Endodermal cell (in vitro differentiated cells): ENCODE data around the gene SLC1A7. TPM values are rescaled to one million over a fixed set of nuclear protein-coding genes. Genes with fewer than 3 reads are reported as not detected.

Source experiments
- DNase-seq: peaks from one replicate; pipeline ENCODE4 v3.0.0-alpha.2; 2017
- H3K27ac ChIP-seq: 2 replicates; pipeline ENCODE4 v1.5.1; 2013; ENCODE audit warnings: mild to moderate bottlenecking, low read depth, low read length, moderate library complexity
- H3K27me3 ChIP-seq: 2 replicates; pipeline ENCODE4 v1.6.1; 2013; ENCODE audit warnings: mild to moderate bottlenecking, low read length, moderate library complexity; ENCODE audit not compliant: insufficient read depth, control insufficient read depth, poor library complexity, severe bottlenecking
- H3K36me3 ChIP-seq: 2 replicates; pipeline ENCODE4 v1.7.0; 2013; ENCODE audit warnings: mild to moderate bottlenecking, low read length, moderate library complexity; ENCODE audit not compliant: control insufficient read depth, insufficient read depth
- H3K4me1 ChIP-seq: one replicate; pipeline ENCODE4 v1.7.0; 2013; ENCODE audit warnings: low read length; ENCODE audit not compliant: control insufficient read depth, insufficient read depth
- H3K4me3 ChIP-seq: 2 replicates; pipeline ENCODE4 v1.5.1; 2013; ENCODE audit warnings: mild to moderate bottlenecking, low read length, moderate library complexity
- H3K9ac ChIP-seq: 2 replicates; pipeline ENCODE4 v1.6.1; 2013; ENCODE audit warnings: mild to moderate bottlenecking, low read length, moderate library complexity; ENCODE audit not compliant: poor library complexity, severe bottlenecking; ENCODE audit errors: extremely low read depth
- H3K9me3 ChIP-seq: 2 replicates; pipeline ENCODE4 v1.6.1; 2013; ENCODE audit warnings: mild to moderate bottlenecking, low read length, moderate library complexity; ENCODE audit not compliant: control insufficient read depth
- H3K27ac Mint-ChIP-seq: 2 replicates; pipeline ENCODE4 v1.8.0; 2020; ENCODE audit warnings: mixed read lengths
- H3K27me3 Mint-ChIP-seq: 2 replicates; pipeline ENCODE4 v1.8.0; 2021; ENCODE audit warnings: mild to moderate bottlenecking, mixed read lengths; ENCODE audit not compliant: insufficient read depth
- H3K36me3 Mint-ChIP-seq: 2 replicates; pipeline ENCODE4 v1.8.0; 2020; ENCODE audit warnings: low read depth, mixed read lengths
- H3K4me1 Mint-ChIP-seq: 2 replicates; pipeline ENCODE4 v1.8.0; 2020; ENCODE audit warnings: mixed read lengths
- H3K4me3 Mint-ChIP-seq: 2 replicates; pipeline ENCODE4 v1.8.0; 2020; ENCODE audit warnings: mild to moderate bottlenecking, moderate library complexity, mixed read lengths
- H3K9me3 Mint-ChIP-seq: 2 replicates; pipeline ENCODE4 v1.8.0; 2020; ENCODE audit warnings: mild to moderate bottlenecking, mixed read lengths
- WGBS, 2 experiments: methylation state at CpG; one replicate each; pipeline versions ENCODE4 v1.1.5 to v1.1.7; 2013; ENCODE audit warnings: missing lambda C conversion rate in 2 of 2, mixed read lengths in 1 of 2; ENCODE audit not compliant: insufficient coverage in 1 of 2, insufficient read length in 1 of 2; 5-methylcytosine and 5-hydroxymethylcytosine counted together
- total RNA-seq, 2 donors: library from RNA; stranded (reverse); fragmentation: NEBNext Ultra II Directional in 1 of 2; extraction: Animal tissue kit (Norgen Biotek cat#: 25700) in 1 of 2; gene quantifications; 2 replicates in 1 of 2; 3 replicates in 1 of 2; pipeline ENCODE4 v1.2.1, GENCODE V29; 2021
- TF ChIP-seq, protein P1 (sequence below): fragments of 200-600 bp; sonication (generic); conservative IDR thresholded peaks from 2 replicates; pipeline ENCODE4 v1.5.0; 2021; ENCODE audit warnings: antibody characterized with exemption, mild to moderate bottlenecking

Gene SLC1A7
- total RNA-seq, 2 donors from 2014 or later: 1.7 to 2.3 TPM

DNA sequence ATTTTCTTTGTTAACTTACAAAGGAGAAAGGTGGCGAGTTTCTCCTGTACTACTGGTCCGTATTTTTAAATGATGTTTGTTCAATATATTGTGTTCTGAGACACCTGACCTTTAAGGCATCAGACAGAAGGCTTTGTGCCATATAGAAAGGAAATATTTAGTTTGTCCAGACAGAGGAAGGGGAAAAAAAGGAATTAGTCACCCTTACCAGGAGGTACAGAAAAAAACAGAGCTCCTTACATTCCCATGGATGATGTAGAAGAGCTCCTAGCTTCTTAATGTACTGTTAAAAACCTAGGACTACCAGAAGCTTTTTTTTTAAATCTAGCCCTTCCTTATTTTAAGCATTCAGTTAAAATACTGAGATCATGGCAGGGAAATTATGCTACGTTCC lies 92.9 kb downstream of the SLC1A7 start:
- WGBS, 2 experiments: 86 to 94% methylated on average over 3 of the region's 3 CpGs
- TF ChIP-seq, protein P1, sequence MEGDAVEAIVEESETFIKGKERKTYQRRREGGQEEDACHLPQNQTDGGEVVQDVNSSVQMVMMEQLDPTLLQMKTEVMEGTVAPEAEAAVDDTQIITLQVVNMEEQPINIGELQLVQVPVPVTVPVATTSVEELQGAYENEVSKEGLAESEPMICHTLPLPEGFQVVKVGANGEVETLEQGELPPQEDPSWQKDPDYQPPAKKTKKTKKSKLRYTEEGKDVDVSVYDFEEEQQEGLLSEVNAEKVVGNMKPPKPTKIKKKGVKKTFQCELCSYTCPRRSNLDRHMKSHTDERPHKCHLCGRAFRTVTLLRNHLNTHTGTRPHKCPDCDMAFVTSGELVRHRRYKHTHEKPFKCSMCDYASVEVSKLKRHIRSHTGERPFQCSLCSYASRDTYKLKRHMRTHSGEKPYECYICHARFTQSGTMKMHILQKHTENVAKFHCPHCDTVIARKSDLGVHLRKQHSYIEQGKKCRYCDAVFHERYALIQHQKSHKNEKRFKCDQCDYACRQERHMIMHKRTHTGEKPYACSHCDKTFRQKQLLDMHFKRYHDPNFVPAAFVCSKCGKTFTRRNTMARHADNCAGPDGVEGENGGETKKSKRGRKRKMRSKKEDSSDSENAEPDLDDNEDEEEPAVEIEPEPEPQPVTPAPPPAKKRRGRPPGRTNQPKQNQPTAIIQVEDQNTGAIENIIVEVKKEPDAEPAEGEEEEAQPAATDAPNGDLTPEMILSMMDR: no peak

DNA sequence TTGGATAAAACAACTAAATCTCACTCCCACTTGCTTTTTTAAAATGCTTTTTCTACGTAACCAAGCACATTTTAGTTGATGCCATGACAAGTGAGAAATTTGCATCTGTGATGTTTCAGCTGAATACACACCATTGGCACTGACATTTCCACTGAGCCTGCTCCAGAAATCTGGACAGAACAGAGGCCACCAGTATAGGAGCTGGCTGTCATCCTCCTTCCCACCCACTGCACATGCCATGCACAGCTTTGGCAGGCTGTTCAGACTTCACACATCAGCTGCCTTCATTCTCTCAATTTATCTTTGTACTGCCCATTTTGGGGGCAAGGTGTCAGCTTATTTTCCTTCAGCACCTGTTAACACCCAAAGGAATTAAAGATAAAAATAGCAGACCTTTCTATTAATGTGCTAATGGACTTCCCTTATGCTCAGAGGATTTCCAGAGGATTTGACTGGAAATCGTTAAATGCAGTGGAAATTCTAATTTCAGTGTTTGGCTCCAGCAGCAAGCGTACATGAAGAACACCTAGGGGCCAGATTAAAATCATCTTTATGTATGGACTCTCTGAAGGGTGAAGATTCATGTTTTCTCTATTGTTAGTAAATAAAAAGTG lies 93.4 kb downstream of the SLC1A7 start:
- Mint-ChIP-seq H3K36me3 (peaks cover 3% of the 10 kb centered on the region), H3K27me3 (no peaks in the 10 kb centered on the region), H3K27ac (no peak overlapping the region), H3K9me3 (no peaks in the 10 kb centered on the region), H3K4me3 (no peak overlapping the region), H3K4me1 (peaks cover 36% of the 10 kb centered on the region)
- 86 to 90% methylated on average over 2 to 3 of the region's 3 CpGs for WGBS, 2 experiments
- H3K27me3 ChIP-seq: no peaks in the 10 kb centered on the region
- no peak overlapping the region for H3K9ac ChIP-seq
- H3K4me3 ChIP-seq: no peak overlapping the region
- H3K4me1 ChIP-seq: peaks cover 6% of the 10 kb centered on the region
- no peak overlapping the region for H3K27ac ChIP-seq
- H3K36me3 ChIP-seq: no peaks in the 10 kb centered on the region
- no peak for DNase-seq
- no peaks in the 10 kb centered on the region for H3K9me3 ChIP-seq
- TF ChIP-seq, protein P1: no peak

More for the DNA sequence above, 92.9 kb downstream of the SLC1A7 start:
- no peak overlapping the region for H3K4me3 Mint-ChIP-seq
- H3K27ac Mint-ChIP-seq: no peak overlapping the region
- Histone ChIP-seq H3K27me3 (no peaks in the 10 kb centered on the region), H3K36me3 (no peaks in the 10 kb centered on the region), H3K4me3 (no peak overlapping the region), H3K4me1 (peaks cover 6% of the 10 kb centered on the region), H3K9ac (no peak overlapping the region), H3K9me3 (no peaks in the 10 kb centered on the region), H3K27ac (no peak overlapping the region)
- H3K36me3 Mint-ChIP-seq: peaks cover 3% of the 10 kb centered on the region
- DNase-seq: no peak
- H3K4me1 Mint-ChIP-seq: peaks cover 36% of the 10 kb centered on the region
- H3K9me3 Mint-ChIP-seq: no peaks in the 10 kb centered on the region
- no peaks in the 10 kb centered on the region for H3K27me3 Mint-ChIP-seq

DNA sequence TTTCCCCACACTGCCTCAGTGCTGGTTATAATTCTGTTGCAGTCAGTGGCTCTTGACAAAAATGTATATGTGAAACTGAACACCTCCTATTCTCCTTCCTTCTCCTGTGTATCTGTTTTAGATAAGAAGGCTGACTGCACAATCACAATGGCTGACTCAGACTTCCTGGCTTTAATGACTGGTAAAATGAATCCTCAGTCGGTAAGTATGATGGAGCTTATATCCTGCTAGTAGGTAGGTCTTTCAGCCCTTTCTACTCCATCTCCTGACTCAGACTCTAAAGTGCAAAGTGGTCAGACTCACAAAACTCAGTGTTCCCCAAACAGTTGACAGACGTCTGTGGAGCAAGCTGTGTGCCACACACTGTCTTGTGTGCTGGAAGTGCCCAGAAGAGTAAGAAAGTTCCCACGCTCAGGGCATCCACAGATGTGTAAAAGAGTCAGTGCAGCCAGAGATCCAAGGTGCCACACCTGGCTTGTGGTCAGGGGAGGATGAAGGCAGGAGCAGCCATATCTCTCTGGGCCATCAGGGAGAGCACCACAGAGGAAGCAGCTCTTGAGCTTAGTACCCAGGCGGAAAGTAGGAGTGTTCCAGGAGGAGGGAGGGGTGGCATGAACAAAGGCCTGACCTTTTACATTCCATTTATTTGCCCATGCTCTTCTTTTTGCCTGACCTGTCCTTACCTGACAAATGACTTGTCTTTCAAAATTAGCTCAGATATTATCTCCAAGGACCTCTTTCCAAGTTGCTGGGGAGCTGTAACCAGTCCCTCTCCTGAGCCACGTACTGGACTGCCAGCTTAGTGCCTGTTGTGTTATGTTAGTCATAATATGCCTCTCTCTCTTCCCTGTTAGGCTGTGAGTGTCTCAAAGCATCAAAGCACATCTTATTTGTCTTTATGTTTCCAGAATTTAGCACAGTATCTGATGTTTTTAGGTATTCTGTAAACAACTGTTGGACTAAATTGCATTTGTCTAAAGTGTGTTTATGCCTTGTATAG lies 94.4 kb downstream of the SLC1A7 start:
- H3K4me1 Mint-ChIP-seq: peaks cover 32% of the 10 kb centered on the region
- TF ChIP-seq, protein P1: no peak
- H3K9me3 Mint-ChIP-seq: no peaks in the 10 kb centered on the region
- no peak overlapping the region for H3K27ac Mint-ChIP-seq
- Histone ChIP-seq H3K27ac (no peak overlapping the region), H3K9me3 (no peaks in the 10 kb centered on the region), H3K4me3 (no peak overlapping the region), H3K4me1 (peaks cover 6% of the 10 kb centered on the region), H3K9ac (no peak overlapping the region), H3K27me3 (no peaks in the 10 kb centered on the region), H3K36me3 (no peaks in the 10 kb centered on the region)
- WGBS, 2 experiments: 67 to 91% methylated on average over 1 to 5 of the region's 5 CpGs
- H3K27me3 Mint-ChIP-seq: no peaks in the 10 kb centered on the region
- no peak for DNase-seq
- H3K4me3 Mint-ChIP-seq: no peak overlapping the region
- no peaks in the 10 kb centered on the region for H3K36me3 Mint-ChIP-seq
